ENCODE measurements around the gene PTPRD. TPM values are rescaled to one million over a fixed set of nuclear protein-coding genes. Genes with fewer than 3 reads are reported as not detected.

The PTPRD gene
- total RNA-seq, 2 experiments from 2014 or later, result not detected

GRCh38 chr9:10054456-10054855, 558.3 kb downstream of the PTPRD start:
- Mint-ChIP-seq H3K27ac (no peak overlapping the region), H3K36me3 (ENCODE audit: low read depth) (no peaks in the 10 kb centered on the region), H3K4me3 (no peak overlapping the region), H3K4me1 (ENCODE audit: low read depth) (no peaks in the 10 kb centered on the region), H3K27me3 (ENCODE audit: low read depth) (no peaks in the 10 kb centered on the region), H3K9me3 (ENCODE audit: insufficient read depth) (no peaks in the 10 kb centered on the region)
- POLR2A ChIA-PET, result no interaction called here
- CTCF ChIA-PET, result no interaction called here
- no peak for ATAC-seq
- DNase-seq, result no peak

DNA sequence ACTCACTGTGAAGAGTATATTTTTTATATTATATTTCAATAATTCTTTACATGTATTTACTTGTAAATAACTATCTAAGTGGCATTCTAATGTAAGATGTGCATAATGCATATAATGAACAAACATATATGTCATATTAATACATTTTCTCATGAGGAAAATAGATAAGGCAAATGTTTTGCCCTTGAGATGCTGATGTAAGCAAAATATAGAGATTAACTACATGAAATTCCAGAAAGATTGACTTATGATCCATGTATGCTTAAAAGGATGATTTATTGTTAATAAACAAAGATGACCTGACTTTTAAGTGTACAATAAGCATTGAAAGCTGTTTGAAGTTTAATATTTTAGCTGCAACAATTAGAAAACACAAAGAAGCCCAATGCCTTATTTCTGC, 559.9 kb downstream of the PTPRD start:
- no peaks in the 10 kb centered on the region for H3K36me3 Mint-ChIP-seq (ENCODE audit: low read depth)
- ATAC-seq, result no peak
- H3K4me1 Mint-ChIP-seq (ENCODE audit: low read depth), result no peaks in the 10 kb centered on the region
- H3K4me3 Mint-ChIP-seq, result no peak overlapping the region
- H3K9me3 Mint-ChIP-seq (ENCODE audit: insufficient read depth), result no peaks in the 10 kb centered on the region
- H3K27ac Mint-ChIP-seq, result no peak overlapping the region
- POLR2A ChIA-PET, result interaction anchor here (0.6 kb wide), 1 partner anchor 36 kb away, joined by 3 read pairs; no protein-coding TSS in a partner anchor
- H3K27me3 Mint-ChIP-seq (ENCODE audit: low read depth), result no peaks in the 10 kb centered on the region
- CTCF ChIA-PET, result no interaction called here
- no peak for DNase-seq

GRCh38 chr9:10052181-10052580, 560.6 kb downstream of the PTPRD start:
- H3K36me3 Mint-ChIP-seq (ENCODE audit: low read depth), result no peaks in the 10 kb centered on the region
- ATAC-seq (no peak), DNase-seq (no peak)
- H3K9me3 Mint-ChIP-seq (ENCODE audit: insufficient read depth), result no peaks in the 10 kb centered on the region
- ChIA-PET CTCF (no interaction called here), POLR2A (no interaction called here)
- H3K27ac Mint-ChIP-seq, result no peak overlapping the region
- H3K27me3 Mint-ChIP-seq (ENCODE audit: low read depth), result no peaks in the 10 kb centered on the region
- H3K4me1 Mint-ChIP-seq (ENCODE audit: low read depth), result no peaks in the 10 kb centered on the region
- H3K4me3 Mint-ChIP-seq, result no peak overlapping the region

- Mint-ChIP-seq H3K27ac (no peak overlapping the region), H3K9me3 (ENCODE audit: insufficient read depth) (no peaks in the 10 kb centered on the region), H3K4me3 (no peak overlapping the region), H3K27me3 (ENCODE audit: low read depth) (no peaks in the 10 kb centered on the region), H3K36me3 (ENCODE audit: low read depth) (no peaks in the 10 kb centered on the region), H3K4me1 (ENCODE audit: low read depth) (no peaks in the 10 kb centered on the region)
- no peak for ATAC-seq
- CTCF ChIA-PET, result no interaction called here
- POLR2A ChIA-PET, result no interaction called here
- DNase-seq, result no peak
Measured at GRCh38 chr9:10050016-10050415, 562.8 kb downstream of the PTPRD start.

DNA sequence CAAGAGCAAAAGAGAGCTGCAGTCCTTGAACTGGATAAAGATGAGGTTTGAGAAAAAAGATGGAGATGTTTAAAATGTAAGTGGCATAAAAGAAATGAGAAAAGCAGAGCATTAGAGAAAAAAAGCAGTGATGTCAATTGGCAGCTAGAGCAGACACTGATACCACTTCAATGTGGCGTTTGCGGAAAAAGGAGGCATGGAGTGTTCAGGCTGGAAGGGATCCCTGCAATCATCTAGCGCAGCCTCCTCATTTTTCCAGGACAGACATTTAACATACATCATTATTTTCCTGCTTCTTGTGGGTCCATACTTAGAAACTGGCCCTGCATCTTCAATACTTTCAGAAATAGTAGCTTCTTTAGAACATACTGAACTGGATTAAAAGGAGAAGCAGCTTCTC, 563.8 kb downstream of the PTPRD start:
- ChIA-PET POLR2A (no interaction called here), CTCF (no interaction called here)
- ATAC-seq (no peak), DNase-seq (no peak)
- Mint-ChIP-seq H3K4me1 (ENCODE audit: low read depth) (no peaks in the 10 kb centered on the region), H3K27ac (no peak overlapping the region), H3K36me3 (ENCODE audit: low read depth) (no peaks in the 10 kb centered on the region), H3K27me3 (ENCODE audit: low read depth) (no peaks in the 10 kb centered on the region), H3K4me3 (no peak overlapping the region), H3K9me3 (ENCODE audit: insufficient read depth) (peaks cover 4% of the 10 kb centered on the region)

DNA sequence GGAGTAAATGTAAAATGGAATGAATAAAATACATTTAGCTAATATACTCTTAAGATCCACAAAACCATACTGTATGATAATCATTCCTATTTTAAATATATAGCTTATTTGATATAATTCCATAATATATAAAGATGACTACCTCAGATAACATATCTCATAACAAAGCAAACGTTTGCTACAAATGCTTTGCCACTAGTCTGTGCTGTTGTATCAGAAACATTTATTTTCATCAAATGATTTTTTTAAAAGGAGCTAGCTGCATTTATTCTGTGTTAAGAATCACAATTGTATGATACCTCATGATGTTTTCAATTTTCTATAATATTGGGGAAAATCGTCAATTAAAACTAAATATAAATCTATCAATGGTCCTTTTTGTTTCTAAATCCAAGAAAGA, 567.2 kb downstream of the PTPRD start:
- no peak overlapping the region for H3K27ac Mint-ChIP-seq
- H3K27me3 Mint-ChIP-seq (ENCODE audit: low read depth), result no peaks in the 10 kb centered on the region
- POLR2A ChIA-PET, result no interaction called here
- no peak overlapping the region for H3K4me3 Mint-ChIP-seq
- H3K4me1 Mint-ChIP-seq (ENCODE audit: low read depth), result no peaks in the 10 kb centered on the region
- ATAC-seq (no peak), DNase-seq (no peak)
- peaks cover 4% of the 10 kb centered on the region for H3K9me3 Mint-ChIP-seq (ENCODE audit: insufficient read depth)
- no peaks in the 10 kb centered on the region for H3K36me3 Mint-ChIP-seq (ENCODE audit: low read depth)
- CTCF ChIA-PET, result no interaction called here

GRCh38 chr9:10041726-10042229, 571.0 kb downstream of the PTPRD start:
- Mint-ChIP-seq H3K36me3 (ENCODE audit: low read depth) (no peaks in the 10 kb centered on the region), H3K4me1 (ENCODE audit: low read depth) (no peaks in the 10 kb centered on the region), H3K27ac (no peak overlapping the region), H3K4me3 (no peak overlapping the region), H3K9me3 (ENCODE audit: insufficient read depth) (peaks cover 4% of the 10 kb centered on the region), H3K27me3 (ENCODE audit: low read depth) (no peaks in the 10 kb centered on the region)
- ChIA-PET POLR2A (no interaction called here), CTCF (no interaction called here)
- ATAC-seq (no peak), DNase-seq (no peak)

GRCh38 chr9:10036095-10036494, 576.7 kb downstream of the PTPRD start:
- no peak overlapping the region for H3K27ac Mint-ChIP-seq
- no peak overlapping the region for H3K4me3 Mint-ChIP-seq
- ChIA-PET CTCF (no interaction called here), POLR2A (no interaction called here)
- no peaks in the 10 kb centered on the region for H3K27me3 Mint-ChIP-seq (ENCODE audit: low read depth)
- H3K4me1 Mint-ChIP-seq (ENCODE audit: low read depth), result no peaks in the 10 kb centered on the region
- no peaks in the 10 kb centered on the region for H3K36me3 Mint-ChIP-seq (ENCODE audit: low read depth)
- ATAC-seq (no peak), DNase-seq (no peak)
- H3K9me3 Mint-ChIP-seq (ENCODE audit: insufficient read depth), result no peaks in the 10 kb centered on the region

- POLR2A ChIA-PET, result no interaction called here
- no peak for DNase-seq
- no peak overlapping the region for H3K4me3 Mint-ChIP-seq
- peaks cover 4% of the 10 kb centered on the region for H3K9me3 Mint-ChIP-seq (ENCODE audit: insufficient read depth)
- no peak for ATAC-seq
- no peaks in the 10 kb centered on the region for H3K4me1 Mint-ChIP-seq (ENCODE audit: low read depth)
- no peaks in the 10 kb centered on the region for H3K36me3 Mint-ChIP-seq (ENCODE audit: low read depth)
- CTCF ChIA-PET, result no interaction called here
- no peak overlapping the region for H3K27ac Mint-ChIP-seq
- H3K27me3 Mint-ChIP-seq (ENCODE audit: low read depth), result no peaks in the 10 kb centered on the region
Measured at GRCh38 chr9:10032166-10032565, 580.6 kb downstream of the PTPRD start.

DNA sequence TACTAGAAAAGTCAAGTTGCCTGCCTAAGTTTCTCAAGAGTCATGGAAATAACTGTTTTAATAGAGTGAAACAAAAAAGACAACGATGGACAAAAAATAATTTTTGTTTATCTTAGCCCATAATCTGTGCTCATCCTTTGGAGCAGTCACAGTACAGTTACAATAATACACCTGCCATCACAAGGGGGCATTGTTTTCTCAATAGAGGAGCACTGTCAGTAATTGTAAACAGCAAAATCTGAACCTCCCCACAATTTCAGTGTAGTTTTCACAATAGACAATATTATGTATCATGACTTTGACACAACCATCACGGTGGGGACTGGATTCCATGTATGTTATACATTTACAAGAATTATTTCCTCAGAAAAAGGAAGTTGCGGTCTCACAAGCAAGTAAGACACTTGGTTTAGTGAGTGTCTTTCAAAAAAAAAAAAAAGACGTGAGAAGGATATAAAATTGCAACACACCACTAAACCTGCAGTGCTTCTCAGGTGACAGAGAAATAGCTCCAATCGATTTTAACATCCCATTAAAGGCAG, 586.3 kb downstream of the PTPRD start:
- H3K36me3 Mint-ChIP-seq (ENCODE audit: low read depth), result no peaks in the 10 kb centered on the region
- ATAC-seq, result no peak
- H3K27me3 Mint-ChIP-seq (ENCODE audit: low read depth), result no peaks in the 10 kb centered on the region
- H3K9me3 Mint-ChIP-seq (ENCODE audit: insufficient read depth), result peaks cover 4% of the 10 kb centered on the region
- H3K4me1 Mint-ChIP-seq (ENCODE audit: low read depth), result peaks cover 2% of the 10 kb centered on the region
- no peak overlapping the region for H3K4me3 Mint-ChIP-seq
- ChIA-PET CTCF (no interaction called here), POLR2A (no interaction called here)
- no peak overlapping the region for H3K27ac Mint-ChIP-seq
- no peak for DNase-seq

- no peaks in the 10 kb centered on the region for H3K36me3 Mint-ChIP-seq (ENCODE audit: low read depth)
- POLR2A ChIA-PET, result no interaction called here
- no peak overlapping the region for H3K4me3 Mint-ChIP-seq
- no peak for DNase-seq
- H3K27ac Mint-ChIP-seq, result no peak overlapping the region
- no peaks in the 10 kb centered on the region for H3K4me1 Mint-ChIP-seq (ENCODE audit: low read depth)
- H3K27me3 Mint-ChIP-seq (ENCODE audit: low read depth), result no peaks in the 10 kb centered on the region
- H3K9me3 Mint-ChIP-seq (ENCODE audit: insufficient read depth), result no peaks in the 10 kb centered on the region
- no peak for ATAC-seq
- CTCF ChIA-PET, result no interaction called here
Measured at GRCh38 chr9:10015755-10016154, 597.0 kb downstream of the PTPRD start.

GRCh38 chr9:10014889-10015288, 597.9 kb downstream of the PTPRD start:
- CTCF ChIA-PET, result no interaction called here

DNA sequence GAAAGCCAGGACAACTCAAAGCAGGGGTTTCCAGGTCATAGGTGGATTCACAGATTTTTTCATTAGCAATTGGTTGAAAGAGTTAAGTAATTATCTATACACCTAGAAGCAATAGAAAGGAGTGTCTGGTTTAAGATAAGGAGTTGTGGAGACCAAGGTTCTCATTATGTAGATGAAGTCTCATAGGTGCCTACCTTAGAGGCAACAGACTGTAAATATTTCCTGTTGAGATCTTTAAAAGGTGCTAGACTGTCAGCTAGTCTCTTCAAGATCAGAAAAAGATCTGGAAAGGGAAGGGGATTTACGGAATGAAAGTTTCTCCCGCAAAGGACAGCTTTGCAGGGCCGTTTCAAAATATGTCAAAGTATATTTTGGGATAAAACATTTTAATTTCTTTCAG, 603.4 kb downstream of the PTPRD start:
- Mint-ChIP-seq H3K9me3 (ENCODE audit: insufficient read depth) (peaks cover 3% of the 10 kb centered on the region), H3K4me3 (no peak overlapping the region), H3K36me3 (ENCODE audit: low read depth) (no peaks in the 10 kb centered on the region), H3K27ac (no peak overlapping the region), H3K27me3 (ENCODE audit: low read depth) (no peaks in the 10 kb centered on the region), H3K4me1 (ENCODE audit: low read depth) (no peaks in the 10 kb centered on the region)
- ChIA-PET POLR2A (no interaction called here), CTCF (no interaction called here)
- no peak for ATAC-seq
- no peak for DNase-seq

More at GRCh38 chr9:10014889-10015288, 597.9 kb downstream of the PTPRD start:
- Mint-ChIP-seq H3K4me3 (no peak overlapping the region), H3K36me3 (ENCODE audit: low read depth) (no peaks in the 10 kb centered on the region), H3K9me3 (ENCODE audit: insufficient read depth) (no peaks in the 10 kb centered on the region), H3K4me1 (ENCODE audit: low read depth) (no peaks in the 10 kb centered on the region), H3K27ac (no peak overlapping the region), H3K27me3 (ENCODE audit: low read depth) (no peaks in the 10 kb centered on the region)
- POLR2A ChIA-PET, result no interaction called here
- no peak for DNase-seq
- no peak for ATAC-seq

Measured in activated CD8-positive, alpha-beta T cell treated with anti-CD3 and anti-CD28 coated beads, Interleukin-2, amount 10 ng/mL, durations not matched to agents 7 days and 5 days (primary cell).